Loucy (cell line): Measurements from ENCODE around the gene LMF1.

Experiments used
- H2AFZ ChIP-seq: fragments of 200-600 bp; sonication (generic); 2 replicates; pipeline ENCODE4 v1.6.0; 2016; ENCODE audit warnings: antibody characterized with exemption, mild to moderate bottlenecking, low read length, moderate library complexity
- H3F3A ChIP-seq: fragments of 200-600 bp; 2 replicates; pipeline ENCODE4 v1.6.0; 2016; ENCODE audit warnings: antibody characterized with exemption, low read depth, mild to moderate bottlenecking
- H3K27me3 ChIP-seq: fragments of 200-600 bp; sonication (generic); 2 replicates; pipeline ENCODE4 v1.6.1; 2014; ENCODE audit warnings: low read length, mild to moderate bottlenecking; ENCODE audit not compliant: insufficient read depth, poor library complexity, severe bottlenecking
- H3K36me3 ChIP-seq: fragments of 200-600 bp; sonication (generic); 2 replicates; pipeline ENCODE4 v1.6.1; 2016; ENCODE audit warnings: low read length; ENCODE audit not compliant: insufficient read depth
- H3K4me1 ChIP-seq: fragments of 200-600 bp; sonication (generic); 2 replicates; pipeline ENCODE4 v1.5.1; 2014; ENCODE audit warnings: low read length, mild to moderate bottlenecking; ENCODE audit not compliant: insufficient read depth, poor library complexity, severe bottlenecking
- H3K4me2 ChIP-seq: fragments of 200-600 bp; sonication (generic); 2 replicates; pipeline ENCODE4 v1.6.0; 2014; ENCODE audit warnings: antibody characterized with exemption, low read length, low read depth, mild to moderate bottlenecking; ENCODE audit not compliant: poor library complexity, severe bottlenecking
- H3K4me3 ChIP-seq: fragments of 200-600 bp; sonication (generic); 2 replicates; pipeline ENCODE4 v1.5.1; 2014; ENCODE audit warnings: low read length, mild to moderate bottlenecking, mixed read lengths; ENCODE audit not compliant: poor library complexity, severe bottlenecking
- H3K79me2 ChIP-seq: fragments of 200-600 bp; sonication (generic); 2 replicates; pipeline ENCODE4 v1.6.1; 2014; ENCODE audit warnings: low read length; ENCODE audit not compliant: insufficient read depth
- H3K9ac ChIP-seq: fragments of 200-600 bp; sonication (generic); 2 replicates; pipeline ENCODE4 v1.6.0; 2014; ENCODE audit warnings: mild to moderate bottlenecking, low read depth, low read length, moderate library complexity; ENCODE audit not compliant: poor library complexity, severe bottlenecking
- H3K9me2 ChIP-seq: fragments of 200-600 bp; sonication (generic); replicated peaks from 2 replicates; pipeline ENCODE4 v1.6.1; 2016; ENCODE audit warnings: low read depth, low read length, mixed read lengths
- H3K9me3 ChIP-seq: fragments of 200-600 bp; sonication (generic); 2 replicates; pipeline ENCODE4 v1.6.1; 2014; ENCODE audit warnings: mild to moderate bottlenecking, antibody characterized with exemption, low read length, low read depth; ENCODE audit not compliant: insufficient read depth
- H4K20me1 ChIP-seq: fragments of 200-600 bp; sonication (generic); 2 replicates; pipeline ENCODE4 v1.6.0; 2014; ENCODE audit warnings: antibody characterized with exemption, low read length, mild to moderate bottlenecking; ENCODE audit not compliant: insufficient read depth, poor library complexity, severe bottlenecking
- EZH2phosphoT487 ChIP-seq: fragments of 200-600 bp; IDR thresholded peaks from 2 replicates; pipeline ENCODE4 v1.6.1; 2018; ENCODE audit warnings: antibody characterized with exemption, mild to moderate bottlenecking, moderate library complexity, borderline replicate concordance
- TF ChIP-seq, protein P1 (sequence below): fragments of 200-600 bp; sonication (generic); conservative IDR thresholded peaks from 2 replicates; pipeline ENCODE4 v1.5.1; 2014; ENCODE audit warnings: mild to moderate bottlenecking, antibody characterized with exemption, low read length

Gene LMF1

DNA sequence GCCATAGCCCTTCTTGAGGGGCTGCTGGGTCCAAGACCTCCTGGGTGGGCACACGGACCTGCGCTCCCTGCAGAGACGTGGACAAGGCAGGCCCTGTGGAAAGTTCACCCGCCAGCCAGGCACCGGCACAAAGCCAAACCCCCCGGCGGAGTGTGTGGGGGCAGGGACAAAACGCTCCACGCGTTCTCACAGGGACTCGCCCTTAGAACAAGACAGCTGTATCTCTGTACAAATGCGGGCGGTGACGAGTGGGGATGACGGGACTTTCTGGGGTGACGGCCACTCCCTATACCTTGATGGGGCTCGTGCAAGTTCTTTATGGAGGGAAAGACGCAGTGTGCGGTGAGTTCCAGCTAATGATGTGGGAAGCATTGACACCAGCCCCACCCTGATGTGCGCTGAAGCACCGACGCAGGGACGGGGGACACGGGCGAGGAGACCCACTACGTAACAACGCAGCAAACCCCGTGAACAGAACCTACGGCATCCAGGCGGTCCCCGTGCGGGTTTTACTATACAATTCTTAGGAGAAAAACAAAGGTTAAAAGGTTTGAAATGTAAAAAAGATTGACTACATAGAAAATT lies 49.4 kb downstream of the LMF1 start:
- TF ChIP-seq, protein P1, sequence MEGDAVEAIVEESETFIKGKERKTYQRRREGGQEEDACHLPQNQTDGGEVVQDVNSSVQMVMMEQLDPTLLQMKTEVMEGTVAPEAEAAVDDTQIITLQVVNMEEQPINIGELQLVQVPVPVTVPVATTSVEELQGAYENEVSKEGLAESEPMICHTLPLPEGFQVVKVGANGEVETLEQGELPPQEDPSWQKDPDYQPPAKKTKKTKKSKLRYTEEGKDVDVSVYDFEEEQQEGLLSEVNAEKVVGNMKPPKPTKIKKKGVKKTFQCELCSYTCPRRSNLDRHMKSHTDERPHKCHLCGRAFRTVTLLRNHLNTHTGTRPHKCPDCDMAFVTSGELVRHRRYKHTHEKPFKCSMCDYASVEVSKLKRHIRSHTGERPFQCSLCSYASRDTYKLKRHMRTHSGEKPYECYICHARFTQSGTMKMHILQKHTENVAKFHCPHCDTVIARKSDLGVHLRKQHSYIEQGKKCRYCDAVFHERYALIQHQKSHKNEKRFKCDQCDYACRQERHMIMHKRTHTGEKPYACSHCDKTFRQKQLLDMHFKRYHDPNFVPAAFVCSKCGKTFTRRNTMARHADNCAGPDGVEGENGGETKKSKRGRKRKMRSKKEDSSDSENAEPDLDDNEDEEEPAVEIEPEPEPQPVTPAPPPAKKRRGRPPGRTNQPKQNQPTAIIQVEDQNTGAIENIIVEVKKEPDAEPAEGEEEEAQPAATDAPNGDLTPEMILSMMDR, result no peak
- TF ChIP-seq EZH2phosphoT487, result no peak
- H3K36me3 ChIP-seq, result no peaks in the 10 kb centered on the region
- H3K9me2 ChIP-seq, result no peaks in the 10 kb centered on the region
- H3K4me1 ChIP-seq, result no peaks in the 10 kb centered on the region
- no peaks in the 10 kb centered on the region for H3K9me3 ChIP-seq
- no peaks in the 10 kb centered on the region for H3K27me3 ChIP-seq
- no peaks in the 10 kb centered on the region for H3K79me2 ChIP-seq
- no peaks in the 10 kb centered on the region for H4K20me1 ChIP-seq
- H3K4me2 ChIP-seq, result no peak overlapping the region
- H3F3A ChIP-seq, result no peaks in the 10 kb centered on the region
- no peak overlapping the region for H3K9ac ChIP-seq
- no peak overlapping the region for H2AFZ ChIP-seq
- no peak overlapping the region for H3K4me3 ChIP-seq

DNA sequence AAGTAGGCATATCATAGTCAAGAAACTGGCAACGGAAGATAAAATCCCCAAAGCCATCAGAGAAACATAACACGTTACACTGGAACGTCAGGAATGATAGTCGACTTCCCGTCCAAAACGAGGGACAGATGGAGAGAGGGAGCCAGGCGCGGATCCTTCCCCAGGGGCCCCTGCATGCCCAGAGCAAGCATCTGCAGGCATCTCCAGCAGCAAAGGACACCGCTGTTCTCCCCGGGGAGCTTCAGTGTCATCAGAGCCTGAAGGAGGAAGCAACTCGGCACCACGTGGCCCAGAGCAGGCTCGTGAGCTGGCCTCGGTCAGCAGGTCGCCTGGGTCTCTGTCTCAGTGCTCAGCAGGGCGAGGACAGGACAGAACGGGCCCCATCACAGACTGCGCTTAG lies 50.1 kb downstream of the LMF1 start:
- no peaks in the 10 kb centered on the region for H3F3A ChIP-seq
- H3K79me2 ChIP-seq, result no peaks in the 10 kb centered on the region
- no peak overlapping the region for H3K9ac ChIP-seq
- no peaks in the 10 kb centered on the region for H3K27me3 ChIP-seq
- no peaks in the 10 kb centered on the region for H3K9me2 ChIP-seq
- H3K4me3 ChIP-seq, result no peak overlapping the region
- no peaks in the 10 kb centered on the region for H4K20me1 ChIP-seq
- no peaks in the 10 kb centered on the region for H3K36me3 ChIP-seq
- no peak overlapping the region for H3K4me2 ChIP-seq
- H3K9me3 ChIP-seq, result no peaks in the 10 kb centered on the region
- no peak overlapping the region for H2AFZ ChIP-seq
- H3K4me1 ChIP-seq, result no peaks in the 10 kb centered on the region
- no peak for TF ChIP-seq EZH2phosphoT487
- TF ChIP-seq, protein P1, result no peak

DNA sequence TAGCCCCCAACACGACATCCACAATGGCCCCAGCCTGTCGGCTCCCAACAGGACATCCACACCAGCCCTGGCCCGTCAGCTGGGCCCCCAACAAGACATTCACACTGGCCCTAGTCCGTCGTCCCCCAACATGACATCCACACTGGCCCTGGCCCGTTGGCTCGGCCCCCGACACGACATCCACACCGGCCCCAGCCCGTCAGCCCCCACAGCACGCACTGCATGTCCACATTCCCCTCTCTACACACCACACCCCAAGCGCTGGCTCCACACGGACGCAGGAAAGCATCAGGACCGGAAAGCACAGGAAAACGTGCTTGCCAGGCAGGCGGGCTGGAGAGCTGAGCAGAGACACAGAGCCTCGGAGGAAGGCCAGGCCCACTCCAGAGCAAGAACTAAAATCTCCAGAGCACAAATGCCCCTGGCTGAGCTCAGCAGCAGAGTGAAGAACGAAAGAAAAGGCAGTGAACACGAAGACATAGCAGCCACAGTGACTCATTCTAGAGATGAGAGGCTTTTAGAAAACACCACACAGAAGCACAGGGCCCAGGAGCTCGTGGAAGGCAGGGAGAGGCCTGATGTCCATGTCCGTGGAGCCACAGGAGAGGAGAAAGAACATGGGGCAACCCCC lies 50.6 kb downstream of the LMF1 start:
- Histone ChIP-seq H3K4me2 (no peak overlapping the region), H3K27me3 (no peaks in the 10 kb centered on the region), H3K9me3 (no peaks in the 10 kb centered on the region), H3K4me1 (no peaks in the 10 kb centered on the region), H2AFZ (no peak overlapping the region), H3K36me3 (no peaks in the 10 kb centered on the region), H3K4me3 (no peak overlapping the region), H4K20me1 (no peaks in the 10 kb centered on the region), H3K9me2 (no peaks in the 10 kb centered on the region), H3K79me2 (no peaks in the 10 kb centered on the region), H3F3A (no peaks in the 10 kb centered on the region), H3K9ac (no peak overlapping the region)
- TF ChIP-seq, protein P1, result no peak
- TF ChIP-seq EZH2phosphoT487, result no peak
